Tibial nerve (tissue), 4 donors: ENCODE data around the gene HMGA1. TPM values are rescaled to one million over a fixed set of nuclear protein-coding genes. Genes with fewer than 3 reads are reported as not detected.

Source experiments
- DNase-seq, 2 donors: peaks; one replicate each; pipeline ENCODE4 v3.0.0-alpha.2; 2019; ENCODE audit warnings: low spot score in 2 of 2
- H3K27ac ChIP-seq, 4 donors: fragments of 200-600 bp; sonication (generic) in 3 of 4; one replicate each; pipeline ENCODE4 v1.5.1; 2017 to 2019; ENCODE audit warnings: mild to moderate bottlenecking in 1 of 4
- H3K27me3 ChIP-seq, 2 donors: fragments of 200-600 bp; sonication (generic) in 1 of 2; one replicate each; pipeline versions ENCODE4 v1.5.1 to v1.6.0; 2017 to 2019
- H3K36me3 ChIP-seq, 3 donors: fragments of 200-600 bp; sonication (generic); one replicate each; pipeline ENCODE4 v1.5.1; 2018 to 2019
- H3K4me1 ChIP-seq, 4 donors: fragments of 200-600 bp; sonication (generic) in 3 of 4; one replicate each; pipeline ENCODE4 v1.5.1; 2017 to 2019
- H3K4me3 ChIP-seq, 4 donors: fragments of 200-600 bp; sonication (generic) in 3 of 4; one replicate each; pipeline ENCODE4 v1.5.1; 2017 to 2019; ENCODE audit warnings: mild to moderate bottlenecking in 1 of 4, moderate library complexity in 1 of 4
- H3K9me3 ChIP-seq, 4 donors: fragments of 200-600 bp; sonication (generic) in 3 of 4; one replicate each; pipeline ENCODE4 v1.5.1; 2017 to 2019
- CTCF ChIP-seq, 5 experiments: fragments of 200-600 bp in 3 of 5; fragments of 450-650 bp in 2 of 5; sonication (generic) in 3 of 5; IDR thresholded peaks; one replicate each; pipeline ENCODE4 v1.5.1; 2016 to 2019; ENCODE audit warnings: antibody characterized with exemption in 5 of 5, mild to moderate bottlenecking in 3 of 5, moderate library complexity in 2 of 5
- EP300 ChIP-seq, 2 donors: sonication (generic); formaldehyde crosslinking; IDR thresholded peaks; one replicate each; pipeline ENCODE4 v1.6.1; 2017; ENCODE audit warnings: antibody characterized with exemption in 2 of 2, mild to moderate bottlenecking in 1 of 2
- POLR2A ChIP-seq, 2 donors: fragments of 450-650 bp; IDR thresholded peaks; one replicate each; pipeline ENCODE4 v1.6.1; 2017; ENCODE audit warnings: antibody characterized with exemption in 2 of 2, mild to moderate bottlenecking in 2 of 2, moderate library complexity in 2 of 2
- WGBS, 2 donors: methylation state at CpG; one replicate each; pipeline ENCODE4 v1.1.5; 2018; 5-methylcytosine and 5-hydroxymethylcytosine counted together
- total RNA-seq, 4 donors: library from RNA; depleted of rRNA; stranded (reverse); fragments of >200 nt; gene quantifications; one replicate each; pipeline ENCODE4 v1.1.0, GENCODE V29; 2016

Gene HMGA1
- total RNA-seq, 4 donors from 2014 or later: 6.5 to 32.7 (median 7.8) TPM

GRCh38 chr6:34223956-34224940, 12.4 kb upstream of the HMGA1 start:
- Histone ChIP-seq H3K4me3 (peak overlapping the region; percentile 40 to 98 (median 78)), H3K9me3 (no peaks in the 10 kb centered on the region), H3K27ac (peak overlapping the region; percentile 85 to 100 (median 98)), H3K27me3 (no peaks in the 10 kb centered on the region), H3K36me3 (no peaks in the 10 kb centered on the region), H3K4me1 (peaks cover 0 to 14% (median 11%) of the 10 kb centered on the region in 4 donors)
- peak; percentile 85 to 87 for DNase-seq
- peak in 1 of 2 donors; percentile 95 for TF ChIP-seq EP300 (IDR thresholded peaks at IDR 0.05)
- peak; percentile 78 to 89 for TF ChIP-seq POLR2A (IDR thresholded peaks at IDR 0.05)
- TF ChIP-seq CTCF (IDR thresholded peaks at IDR 0.05): peak in 2 of 5 experiments; percentile 22 to 50
- WGBS, 2 donors: 2 to 4% methylated on average over 14 to 51 of the region's 55 CpGs

GRCh38 chr6:34225551-34225950, 11.1 kb upstream of the HMGA1 start:
- H3K4me1 ChIP-seq: peaks cover 0 to 14% (median 11%) of the 10 kb centered on the region in 4 donors
- 91 to 97% methylated on average over 5 of the region's 5 CpGs for WGBS, 2 donors
- TF ChIP-seq CTCF (IDR thresholded peaks at IDR 0.05): no peak
- TF ChIP-seq POLR2A (IDR thresholded peaks at IDR 0.05): no peak
- no peak for TF ChIP-seq EP300 (IDR thresholded peaks at IDR 0.05)
- no peaks in the 10 kb centered on the region for H3K27me3 ChIP-seq
- H3K36me3 ChIP-seq: no peaks in the 10 kb centered on the region
- no peak overlapping the region for H3K4me3 ChIP-seq
- no peak for DNase-seq
- peak overlapping the region in 1 of 4 donors; percentile 97 for H3K27ac ChIP-seq
- H3K9me3 ChIP-seq: no peaks in the 10 kb centered on the region

DNA sequence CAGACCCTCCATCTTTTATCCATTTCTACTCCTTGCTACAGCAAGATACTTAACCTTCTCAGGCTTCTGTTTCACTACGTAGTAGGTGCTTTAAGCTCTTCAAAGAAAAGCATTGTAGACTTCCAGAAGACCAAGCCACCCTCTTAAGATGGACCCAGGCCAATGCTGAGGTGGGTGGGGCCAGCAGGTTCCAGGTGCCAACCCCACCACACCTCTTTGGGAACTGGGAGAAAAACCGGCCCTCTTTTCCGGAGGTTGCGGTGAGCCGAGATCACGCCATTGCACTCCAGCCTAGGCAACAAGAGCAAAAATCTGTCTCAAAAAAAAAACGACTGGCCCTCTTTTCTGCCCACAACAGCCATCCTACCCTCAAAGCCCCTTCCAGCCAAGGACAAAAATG, 10.6 kb upstream of the HMGA1 start:
- 81 to 82% methylated on average over 7 of the region's 7 CpGs for WGBS, 2 donors
- H3K36me3 ChIP-seq: no peaks in the 10 kb centered on the region
- TF ChIP-seq CTCF (IDR thresholded peaks at IDR 0.05) (no peak), POLR2A (IDR thresholded peaks at IDR 0.05) (no peak), EP300 (IDR thresholded peaks at IDR 0.05) (no peak)
- H3K27me3 ChIP-seq: no peaks in the 10 kb centered on the region
- H3K4me3 ChIP-seq: no peak overlapping the region
- peaks cover 0 to 14% (median 11%) of the 10 kb centered on the region in 4 donors for H3K4me1 ChIP-seq
- H3K27ac ChIP-seq: no peak overlapping the region
- no peak for DNase-seq
- H3K9me3 ChIP-seq: no peaks in the 10 kb centered on the region

- Histone ChIP-seq H3K9me3 (no peaks in the 10 kb centered on the region), H3K27me3 (no peaks in the 10 kb centered on the region), H3K4me3 (no peak overlapping the region), H3K27ac (no peak overlapping the region), H3K36me3 (no peaks in the 10 kb centered on the region), H3K4me1 (peaks cover 0 to 14% (median 11%) of the 10 kb centered on the region in 4 donors)
- no peak for TF ChIP-seq EP300 (IDR thresholded peaks at IDR 0.05)
- no peak for TF ChIP-seq POLR2A (IDR thresholded peaks at IDR 0.05)
- TF ChIP-seq CTCF (IDR thresholded peaks at IDR 0.05): no peak
- 82% methylated on average over 15 of the region's 15 CpGs for WGBS, 2 donors
- no peak for DNase-seq
Observed at GRCh38 chr6:34226731-34227586, 9.7 kb upstream of the HMGA1 start.
